Measurements from ENCODE around the gene ZNF865.

DNA sequence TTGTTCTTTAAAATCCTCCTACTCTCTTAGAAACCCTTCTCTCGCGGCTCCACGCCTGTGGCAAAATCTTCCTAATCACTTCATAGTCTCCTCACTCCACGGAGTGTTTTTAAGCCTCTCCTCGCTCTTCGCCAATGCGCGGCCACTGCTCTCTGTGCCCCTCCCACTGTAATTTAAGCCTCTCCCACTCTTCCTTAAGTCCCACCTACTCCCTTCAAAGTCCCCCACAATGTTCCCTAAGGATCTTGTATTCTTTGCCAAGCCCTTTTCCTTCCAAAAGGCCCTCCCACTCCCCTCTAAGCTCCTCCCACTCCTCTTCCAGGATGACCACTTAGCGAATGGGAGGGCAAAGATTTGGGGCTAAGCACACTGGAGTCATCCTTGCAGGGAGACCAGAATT is 7.4 kb upstream of the ZNF865 start:
- TF ChIP-seq, protein P1, sequence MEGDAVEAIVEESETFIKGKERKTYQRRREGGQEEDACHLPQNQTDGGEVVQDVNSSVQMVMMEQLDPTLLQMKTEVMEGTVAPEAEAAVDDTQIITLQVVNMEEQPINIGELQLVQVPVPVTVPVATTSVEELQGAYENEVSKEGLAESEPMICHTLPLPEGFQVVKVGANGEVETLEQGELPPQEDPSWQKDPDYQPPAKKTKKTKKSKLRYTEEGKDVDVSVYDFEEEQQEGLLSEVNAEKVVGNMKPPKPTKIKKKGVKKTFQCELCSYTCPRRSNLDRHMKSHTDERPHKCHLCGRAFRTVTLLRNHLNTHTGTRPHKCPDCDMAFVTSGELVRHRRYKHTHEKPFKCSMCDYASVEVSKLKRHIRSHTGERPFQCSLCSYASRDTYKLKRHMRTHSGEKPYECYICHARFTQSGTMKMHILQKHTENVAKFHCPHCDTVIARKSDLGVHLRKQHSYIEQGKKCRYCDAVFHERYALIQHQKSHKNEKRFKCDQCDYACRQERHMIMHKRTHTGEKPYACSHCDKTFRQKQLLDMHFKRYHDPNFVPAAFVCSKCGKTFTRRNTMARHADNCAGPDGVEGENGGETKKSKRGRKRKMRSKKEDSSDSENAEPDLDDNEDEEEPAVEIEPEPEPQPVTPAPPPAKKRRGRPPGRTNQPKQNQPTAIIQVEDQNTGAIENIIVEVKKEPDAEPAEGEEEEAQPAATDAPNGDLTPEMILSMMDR (conservative IDR thresholded peaks at IDR 0.05; ENCODE audit: low read length), result no peak
- TF ChIP-seq EZH2phosphoT487 (IDR thresholded peaks at IDR 0.05; ENCODE audit: borderline replicate concordance, low read depth, low read length), result no peak

All from OCI-LY7 (cell line).